SU-DHL-6 (cell line): ENCODE measurements around the gene ESR1.

Source experiments
- H2AFZ ChIP-seq: fragments of 200-600 bp; sonication (generic); 2 replicates; pipeline ENCODE4 v1.6.1; 2014; ENCODE audit warnings: low read depth, mild to moderate bottlenecking, moderate library complexity, mixed read lengths, antibody characterized with exemption, low read length; ENCODE audit not compliant: severe bottlenecking
- H3F3A ChIP-seq: fragments of 200-600 bp; shearing (Covaris generic); 2 replicates; pipeline ENCODE4 v1.6.0; 2016; ENCODE audit warnings: antibody characterized with exemption, mild to moderate bottlenecking; ENCODE audit not compliant: insufficient read depth
- H3K27ac ChIP-seq: fragments of 200-600 bp; sonication (generic); 2 replicates; pipeline ENCODE4 v1.5.1; 2016; ENCODE audit warnings: low read depth, mild to moderate bottlenecking, low read length, moderate library complexity, mixed read lengths
- H3K27me3 ChIP-seq: fragments of 200-600 bp; sonication (generic), shearing (Covaris generic); 2 replicates; pipeline ENCODE4 v1.6.0; 2014; ENCODE audit warnings: mild to moderate bottlenecking, low read length
- H3K36me3 ChIP-seq: fragments of 200-600 bp; sonication (generic); 2 replicates; pipeline ENCODE4 v1.6.1; 2014; ENCODE audit warnings: mild to moderate bottlenecking, low read length, mixed read lengths
- H3K4me2 ChIP-seq: fragments of 300-600, 200-600 bp; shearing (Covaris generic), sonication (generic); 2 replicates; pipeline ENCODE4 v1.6.0; 2014; ENCODE audit warnings: low read length, low read depth, mild to moderate bottlenecking; ENCODE audit not compliant: poor library complexity, severe bottlenecking
- H3K4me3 ChIP-seq: fragments of 200-600 bp; sonication (generic); 2 replicates; pipeline ENCODE4 v1.5.1; 2014; ENCODE audit warnings: antibody characterized with exemption, low read length, mild to moderate bottlenecking, mixed read lengths; ENCODE audit not compliant: insufficient read depth, poor library complexity, severe bottlenecking
- H3K79me2 ChIP-seq: fragments of 200-600 bp; sonication (generic); 2 replicates; pipeline ENCODE4 v1.6.1; 2014; ENCODE audit warnings: mild to moderate bottlenecking, low read length, moderate library complexity; ENCODE audit not compliant: insufficient read depth
- H3K9ac ChIP-seq: fragments of 200-600 bp; sonication (generic); 2 replicates; pipeline ENCODE4 v1.7.0; 2014; ENCODE audit warnings: mild to moderate bottlenecking, low read length
- H3K9me2 ChIP-seq: fragments of 200-600 bp; sonication (generic); replicated peaks from 2 replicates; pipeline ENCODE4 v1.6.1; 2014; ENCODE audit warnings: low read length; ENCODE audit not compliant: insufficient read depth
- H3K9me3 ChIP-seq: fragments of 200-600 bp; sonication (generic); 2 replicates; pipeline ENCODE4 v1.6.1; 2014; ENCODE audit warnings: low read length, mixed read lengths; ENCODE audit not compliant: insufficient read depth
- H4K20me1 ChIP-seq: fragments of 200-600 bp; sonication (generic); 2 replicates; pipeline ENCODE4 v1.6.1; 2014; ENCODE audit warnings: low read depth, mild to moderate bottlenecking, antibody characterized with exemption, low read length, moderate library complexity, mixed read lengths
- EZH2phosphoT487 ChIP-seq: fragments of 200-600 bp; sonication (generic), shearing (Covaris generic); conservative IDR thresholded peaks from 2 replicates; pipeline ENCODE4 v1.6.1; 2018; ENCODE audit warnings: mild to moderate bottlenecking, antibody characterized with exemption, low read length, moderate library complexity, mixed read lengths
- TF ChIP-seq, protein P1 (sequence below): fragments of 200-600 bp; sonication (generic); IDR thresholded peaks from one replicate; pipeline ENCODE4 v1.5.1; 2017; ENCODE audit warnings: antibody characterized with exemption, mild to moderate bottlenecking, low read length, moderate library complexity; ENCODE audit not compliant: insufficient read depth, poor library complexity, severe bottlenecking

ESR1 gene

DNA sequence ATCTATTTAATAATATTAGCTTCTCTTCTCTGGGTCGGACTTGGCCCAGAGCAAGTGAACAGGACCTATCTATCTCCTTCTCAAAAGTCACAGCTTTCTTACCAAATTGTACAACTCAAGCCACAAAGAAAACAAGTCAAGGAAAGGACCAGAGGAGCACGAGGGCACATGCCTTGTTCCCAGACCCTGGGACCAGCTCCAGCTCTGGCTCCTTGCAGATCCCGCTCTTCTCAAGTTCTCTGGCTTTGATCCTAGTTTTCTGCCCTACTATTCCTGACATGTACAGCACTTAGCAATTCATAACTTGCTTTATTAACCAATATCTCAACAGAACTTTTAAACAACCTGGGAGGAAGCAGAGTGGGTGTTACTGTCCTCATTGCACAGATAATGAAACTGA lies 185.9 kb downstream of the ESR1 start:
- H3K79me2 ChIP-seq: no peaks in the 10 kb centered on the region
- no peaks in the 10 kb centered on the region for H3K27me3 ChIP-seq
- H3K27ac ChIP-seq: no peak overlapping the region
- no peaks in the 10 kb centered on the region for H3K9me3 ChIP-seq
- no peak overlapping the region for H3K4me3 ChIP-seq
- H4K20me1 ChIP-seq: no peaks in the 10 kb centered on the region
- no peaks in the 10 kb centered on the region; the same call in 1 of the 2 replicates for H3K9me2 ChIP-seq
- no peaks in the 10 kb centered on the region for H3F3A ChIP-seq
- TF ChIP-seq, protein P1, sequence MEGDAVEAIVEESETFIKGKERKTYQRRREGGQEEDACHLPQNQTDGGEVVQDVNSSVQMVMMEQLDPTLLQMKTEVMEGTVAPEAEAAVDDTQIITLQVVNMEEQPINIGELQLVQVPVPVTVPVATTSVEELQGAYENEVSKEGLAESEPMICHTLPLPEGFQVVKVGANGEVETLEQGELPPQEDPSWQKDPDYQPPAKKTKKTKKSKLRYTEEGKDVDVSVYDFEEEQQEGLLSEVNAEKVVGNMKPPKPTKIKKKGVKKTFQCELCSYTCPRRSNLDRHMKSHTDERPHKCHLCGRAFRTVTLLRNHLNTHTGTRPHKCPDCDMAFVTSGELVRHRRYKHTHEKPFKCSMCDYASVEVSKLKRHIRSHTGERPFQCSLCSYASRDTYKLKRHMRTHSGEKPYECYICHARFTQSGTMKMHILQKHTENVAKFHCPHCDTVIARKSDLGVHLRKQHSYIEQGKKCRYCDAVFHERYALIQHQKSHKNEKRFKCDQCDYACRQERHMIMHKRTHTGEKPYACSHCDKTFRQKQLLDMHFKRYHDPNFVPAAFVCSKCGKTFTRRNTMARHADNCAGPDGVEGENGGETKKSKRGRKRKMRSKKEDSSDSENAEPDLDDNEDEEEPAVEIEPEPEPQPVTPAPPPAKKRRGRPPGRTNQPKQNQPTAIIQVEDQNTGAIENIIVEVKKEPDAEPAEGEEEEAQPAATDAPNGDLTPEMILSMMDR: no peak
- TF ChIP-seq EZH2phosphoT487: no peak
- no peak overlapping the region for H3K4me2 ChIP-seq
- no peak overlapping the region for H2AFZ ChIP-seq
- no peak overlapping the region for H3K9ac ChIP-seq
- H3K36me3 ChIP-seq: no peaks in the 10 kb centered on the region

DNA sequence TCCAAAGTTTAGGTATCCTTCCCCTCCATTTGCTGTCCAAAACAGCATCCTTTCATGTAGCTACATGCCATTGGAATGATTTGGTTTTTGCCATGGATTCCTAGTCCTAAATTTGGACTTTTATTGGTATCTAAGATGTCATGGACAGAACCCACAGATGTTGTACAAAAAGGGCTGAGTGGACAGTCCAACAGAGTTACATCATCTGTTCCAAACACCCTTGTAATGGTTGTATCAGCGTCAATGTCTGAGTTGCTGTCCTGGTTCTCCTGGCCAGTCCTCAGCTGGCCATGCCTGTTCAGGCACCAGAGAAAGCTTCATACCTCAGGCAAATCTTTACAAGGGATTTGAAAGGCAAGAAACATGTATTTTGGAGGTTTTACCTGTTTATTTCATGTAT lies 191.3 kb downstream of the ESR1 start:
- H3K4me2 ChIP-seq: no peak overlapping the region
- no peak overlapping the region for H3K27ac ChIP-seq
- no peak overlapping the region for H2AFZ ChIP-seq
- no peaks in the 10 kb centered on the region for H3K9me3 ChIP-seq
- no peaks in the 10 kb centered on the region for H3K79me2 ChIP-seq
- H3K9ac ChIP-seq: no peak overlapping the region
- H3K4me3 ChIP-seq: no peak overlapping the region
- no peaks in the 10 kb centered on the region for H3K36me3 ChIP-seq
- no peaks in the 10 kb centered on the region for H3K9me2 ChIP-seq
- no peaks in the 10 kb centered on the region for H4K20me1 ChIP-seq
- H3K27me3 ChIP-seq: no peaks in the 10 kb centered on the region
- H3F3A ChIP-seq: no peaks in the 10 kb centered on the region
- TF ChIP-seq, protein P1: no peak
- TF ChIP-seq EZH2phosphoT487: no peak

DNA sequence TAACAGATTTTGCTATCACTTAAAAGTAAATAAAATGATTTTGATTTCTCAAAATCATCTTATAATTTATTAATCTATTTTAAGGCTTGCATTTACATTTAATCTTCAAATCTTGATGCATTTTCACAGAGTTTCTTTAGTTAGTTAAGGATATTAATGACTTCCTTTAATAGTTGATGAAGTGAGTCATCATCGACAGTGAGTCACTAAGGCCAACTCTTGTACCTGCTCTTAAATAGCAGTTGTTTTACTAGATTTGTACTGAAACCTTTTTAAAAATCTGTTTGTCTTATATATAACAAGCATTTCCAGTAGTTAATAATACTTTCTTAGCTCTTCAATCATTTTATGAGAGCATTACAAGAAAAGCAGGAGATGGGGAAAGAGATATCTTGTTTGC lies 191.7 kb downstream of the ESR1 start:
- Histone ChIP-seq H4K20me1 (no peaks in the 10 kb centered on the region), H3F3A (no peaks in the 10 kb centered on the region), H3K36me3 (no peaks in the 10 kb centered on the region), H3K4me3 (no peak overlapping the region), H3K9me3 (no peaks in the 10 kb centered on the region), H3K27ac (no peak overlapping the region), H3K27me3 (no peaks in the 10 kb centered on the region), H2AFZ (no peak overlapping the region), H3K79me2 (no peaks in the 10 kb centered on the region), H3K9ac (no peak overlapping the region), H3K9me2 (no peaks in the 10 kb centered on the region), H3K4me2 (no peak overlapping the region)
- no peak for TF ChIP-seq EZH2phosphoT487
- TF ChIP-seq, protein P1: no peak
